ENCODE data around the gene CHRD.
A peak's percentile ranks its signal among the peaks of the same experiment; 100 is the strongest.

CHRD gene

DNA sequence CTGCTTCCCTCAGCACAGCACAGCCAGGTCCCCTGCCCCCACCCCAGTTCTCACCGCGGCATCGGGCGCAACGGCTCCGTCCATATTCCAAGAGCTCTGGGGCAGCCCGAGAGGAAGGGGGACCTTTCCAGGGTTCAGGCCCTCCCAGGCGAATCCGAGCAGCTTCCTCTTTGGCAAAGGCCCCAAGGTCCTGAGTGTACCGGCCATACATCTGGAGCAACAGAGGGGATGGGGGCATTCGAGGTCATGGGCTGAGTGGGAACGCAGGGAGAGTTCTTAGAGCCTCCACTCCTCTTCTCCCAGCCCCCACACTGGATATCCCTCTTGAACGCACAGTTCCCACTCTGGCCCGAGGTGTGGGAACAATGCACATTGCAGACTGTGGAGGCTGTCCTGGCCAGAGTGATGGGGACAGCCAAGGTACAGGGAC is 20.9 kb upstream of the CHRD start:
- ChIA-PET CTCF (interaction anchor here (2.7 to 4.1 kb wide), 4 partner anchors 7 to 155 kb away, joined by 9 to 20 read pairs (median 18); no protein-coding TSS in a partner anchor), POLR2A (no interaction called here)
- TF ChIP-seq, protein P1, sequence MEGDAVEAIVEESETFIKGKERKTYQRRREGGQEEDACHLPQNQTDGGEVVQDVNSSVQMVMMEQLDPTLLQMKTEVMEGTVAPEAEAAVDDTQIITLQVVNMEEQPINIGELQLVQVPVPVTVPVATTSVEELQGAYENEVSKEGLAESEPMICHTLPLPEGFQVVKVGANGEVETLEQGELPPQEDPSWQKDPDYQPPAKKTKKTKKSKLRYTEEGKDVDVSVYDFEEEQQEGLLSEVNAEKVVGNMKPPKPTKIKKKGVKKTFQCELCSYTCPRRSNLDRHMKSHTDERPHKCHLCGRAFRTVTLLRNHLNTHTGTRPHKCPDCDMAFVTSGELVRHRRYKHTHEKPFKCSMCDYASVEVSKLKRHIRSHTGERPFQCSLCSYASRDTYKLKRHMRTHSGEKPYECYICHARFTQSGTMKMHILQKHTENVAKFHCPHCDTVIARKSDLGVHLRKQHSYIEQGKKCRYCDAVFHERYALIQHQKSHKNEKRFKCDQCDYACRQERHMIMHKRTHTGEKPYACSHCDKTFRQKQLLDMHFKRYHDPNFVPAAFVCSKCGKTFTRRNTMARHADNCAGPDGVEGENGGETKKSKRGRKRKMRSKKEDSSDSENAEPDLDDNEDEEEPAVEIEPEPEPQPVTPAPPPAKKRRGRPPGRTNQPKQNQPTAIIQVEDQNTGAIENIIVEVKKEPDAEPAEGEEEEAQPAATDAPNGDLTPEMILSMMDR (IDR thresholded peaks at IDR 0.05; ENCODE audit: insufficient read depth, low read length, missing control alignments) = no peak
- H3K4me3 ChIP-seq (ENCODE audit: low read depth, low read length) = no peak overlapping the region
- DNase-seq (ENCODE audit: low read depth, low spot score) = no peak

DNA sequence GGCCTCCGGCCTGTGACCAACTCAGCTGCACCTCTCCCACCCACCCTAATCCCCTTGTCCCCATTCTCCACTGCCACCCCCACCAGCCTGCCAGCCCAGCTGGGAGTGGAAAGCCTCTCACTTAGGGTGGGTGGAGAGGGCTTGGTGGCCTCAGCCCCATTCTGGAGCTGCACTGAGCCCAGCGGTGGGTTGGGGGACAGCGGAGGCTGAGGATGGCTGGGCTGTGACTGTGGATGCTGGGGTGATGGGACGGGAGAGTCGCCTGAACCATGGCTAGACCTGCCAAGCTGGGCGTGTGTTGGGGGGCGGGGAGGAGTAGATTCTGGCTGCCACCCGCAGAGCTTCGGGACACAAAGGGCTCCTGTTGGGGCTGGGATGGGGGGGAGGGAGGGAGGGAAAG is 20.2 kb upstream of the CHRD start:
- TF ChIP-seq, protein P1 (IDR thresholded peaks at IDR 0.05; ENCODE audit: insufficient read depth, low read length, missing control alignments) = no peak
- H3K4me3 ChIP-seq (ENCODE audit: low read depth, low read length) = no peak overlapping the region
- CTCF ChIA-PET = interaction anchor here (2.7 to 4.1 kb wide), 4 partner anchors 8 to 154 kb away, joined by 9 to 20 read pairs (median 18); no protein-coding TSS in a partner anchor
- no peak for DNase-seq (ENCODE audit: low read depth, low spot score)
- POLR2A ChIA-PET = interaction anchor here (0.7 kb wide), 1 partner anchor 49 kb away, joined by 3 read pairs; no protein-coding TSS in a partner anchor

DNA sequence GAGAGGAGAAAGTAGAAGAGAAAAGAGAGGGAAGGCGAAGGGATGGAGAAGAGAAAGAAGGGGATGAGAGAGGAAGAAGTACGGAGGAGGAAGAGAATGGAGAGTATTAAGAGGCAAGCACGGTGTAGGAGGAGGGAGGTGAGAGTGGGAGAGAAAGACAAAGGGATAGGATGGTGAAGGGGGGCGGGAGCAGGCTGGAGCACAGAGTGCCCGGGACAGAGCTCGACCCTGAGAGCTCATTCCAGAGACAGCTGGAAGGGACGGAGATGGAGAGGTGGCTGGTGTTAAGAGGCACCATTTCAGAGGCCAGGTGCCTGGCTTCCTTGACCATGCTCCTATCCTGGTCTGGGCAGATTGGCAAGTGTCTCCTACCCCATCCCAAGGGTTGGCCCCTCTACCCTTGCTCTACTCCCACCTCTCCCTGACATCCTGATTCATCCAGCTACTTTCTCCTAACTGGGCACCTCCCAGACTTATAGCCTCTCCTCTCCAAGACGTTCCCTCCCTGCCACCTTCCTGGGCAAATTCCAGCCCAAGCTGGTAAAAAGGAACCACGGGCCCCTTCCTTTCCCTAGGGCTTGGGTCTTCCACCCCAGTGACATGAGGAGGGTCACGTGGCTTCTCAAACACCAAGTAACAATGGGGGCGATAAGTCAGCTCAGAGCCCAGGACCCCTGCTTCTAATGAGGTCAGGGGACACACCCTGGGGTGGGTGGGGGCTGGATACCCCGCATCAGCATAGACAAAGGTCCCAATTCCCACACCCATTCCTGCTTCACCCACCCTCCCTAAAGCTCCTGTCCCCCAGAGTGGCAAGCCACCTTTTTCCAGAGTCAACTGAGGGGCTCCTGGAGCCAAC is 19.6 kb upstream of the CHRD start:
- no peak for DNase-seq (ENCODE audit: low read depth, low spot score)
- H3K4me3 ChIP-seq (ENCODE audit: low read depth, low read length) = peak overlapping the region; percentile 80
- TF ChIP-seq, protein P1 (IDR thresholded peaks at IDR 0.05; ENCODE audit: insufficient read depth, low read length, missing control alignments) = no peak
- ChIA-PET CTCF (interaction anchor here (2.3 to 4.1 kb wide), 5 partner anchors 8 to 153 kb away, joined by 6 to 20 read pairs (median 17); partner anchors contain the start of gene FAM131A), POLR2A (interaction anchor here (0.7 kb wide), 1 partner anchor 50 kb away, joined by 3 read pairs; no protein-coding TSS in a partner anchor)

DNA sequence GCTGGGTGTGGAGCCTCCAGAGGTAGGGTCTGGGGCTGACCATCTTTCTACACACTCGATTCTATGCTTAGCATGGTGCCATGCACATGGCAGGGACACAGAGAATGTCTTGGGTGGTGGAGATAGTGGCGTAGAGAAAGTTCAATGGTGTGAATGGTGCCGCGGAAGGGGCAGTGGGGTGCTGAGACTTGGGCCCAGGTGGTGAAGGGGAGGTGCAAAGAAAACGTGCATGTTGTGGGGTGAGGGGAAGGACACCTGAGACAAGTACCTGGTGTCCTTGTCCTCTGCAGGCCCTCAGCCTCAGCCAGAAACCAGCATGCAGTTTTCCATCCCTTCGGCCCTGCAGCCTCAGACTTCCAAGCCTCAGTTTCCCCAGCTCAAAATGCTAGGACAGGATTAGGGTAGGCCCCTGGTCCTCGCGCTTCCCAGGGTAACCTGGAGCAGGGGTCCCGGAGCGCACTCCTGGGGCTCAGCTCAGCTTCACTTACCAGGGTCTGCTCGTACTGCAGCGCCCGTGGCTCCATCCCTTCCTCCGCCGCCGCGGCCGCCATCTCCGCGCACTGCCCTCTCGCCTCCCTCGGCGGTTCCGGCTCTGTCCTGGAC is 18.8 kb upstream of the CHRD start:
- H3K4me3 ChIP-seq (ENCODE audit: low read depth, low read length) = peak overlapping the region; percentile 80
- TF ChIP-seq, protein P1 (IDR thresholded peaks at IDR 0.05; ENCODE audit: insufficient read depth, low read length, missing control alignments) = no peak
- POLR2A ChIA-PET = no interaction called here
- CTCF ChIA-PET = interaction anchor here (2.3 to 4.1 kb wide), 6 partner anchors 9 to 153 kb away, joined by 6 to 22 read pairs (median 18); partner anchors contain the start of gene FAM131A
- no peak for DNase-seq (ENCODE audit: low read depth, low spot score)

DNA sequence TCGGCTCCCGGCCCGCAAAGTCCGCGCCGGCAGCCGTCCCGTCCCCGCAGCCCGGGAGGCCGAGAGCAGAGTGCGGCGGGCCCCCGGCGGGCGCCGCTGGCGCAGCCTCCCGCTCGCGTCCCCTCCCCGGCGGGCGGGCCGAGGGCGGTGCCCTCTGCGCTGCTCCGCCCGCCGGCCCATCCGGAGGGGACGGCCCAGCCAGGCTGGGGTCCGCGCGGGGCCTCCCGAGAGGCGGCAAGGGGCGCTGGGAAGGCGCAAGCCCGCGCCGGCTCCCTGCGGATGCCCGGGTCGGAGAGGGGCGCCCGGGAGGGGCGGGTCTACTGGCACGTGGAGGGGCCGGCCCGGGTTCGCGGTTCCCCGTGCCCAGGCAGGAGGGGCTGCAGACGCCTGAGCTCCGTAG is 18.3 kb upstream of the CHRD start, which contains the start of the genes CLCN2 and POLR2H:
Gene CLCN2 (minus strand): TSS at position 74 of the 400 bp plus-strand sequence. CDS start 126 bp downstream, outside the sequence.
Gene POLR2H (plus strand): TSS at position 179 of the 400 bp plus-strand sequence. CDS start 1,783 bp downstream, outside the sequence.
- ChIA-PET POLR2A (interaction anchor here (0.7 to 1.5 kb wide), 4 partner anchors 9 to 176 kb away, joined by 3 to 5 read pairs (median 4); no protein-coding TSS in a partner anchor), CTCF (interaction anchor here (0.7 to 4.1 kb wide), 6 partner anchors 7 to 178 kb away, joined by 3 to 22 read pairs (median 4); partner anchors contain the start of gene FAM131A)
- peak within 1 kb of the TSS; percentile 80 for H3K4me3 ChIP-seq (ENCODE audit: low read depth, low read length)
- TF ChIP-seq, protein P1 (IDR thresholded peaks at IDR 0.05; ENCODE audit: insufficient read depth, low read length, missing control alignments) = no peak
- DNase-seq (ENCODE audit: low read depth, low spot score) = no peak

Measured in AG04449 (cell line).